DOHH2 (cell line): Measurements from ENCODE around the gene LNP1.

Source experiments
- EZH2phosphoT487 ChIP-seq: fragments of 200-600 bp; sonication (generic); IDR thresholded peaks from 2 replicates; pipeline ENCODE4 v1.6.1; 2017; ENCODE audit warnings: borderline replicate concordance, mild to moderate bottlenecking, antibody characterized with exemption, low read length, moderate library complexity, mixed read lengths
- TF ChIP-seq, protein P1 (sequence below): fragments of 200-600 bp; sonication (generic); IDR thresholded peaks from one replicate; pipeline ENCODE4 v1.5.1; 2014; ENCODE audit warnings: antibody characterized with exemption, mild to moderate bottlenecking, low read depth, low read length; ENCODE audit not compliant: poor library complexity, severe bottlenecking

DNA sequence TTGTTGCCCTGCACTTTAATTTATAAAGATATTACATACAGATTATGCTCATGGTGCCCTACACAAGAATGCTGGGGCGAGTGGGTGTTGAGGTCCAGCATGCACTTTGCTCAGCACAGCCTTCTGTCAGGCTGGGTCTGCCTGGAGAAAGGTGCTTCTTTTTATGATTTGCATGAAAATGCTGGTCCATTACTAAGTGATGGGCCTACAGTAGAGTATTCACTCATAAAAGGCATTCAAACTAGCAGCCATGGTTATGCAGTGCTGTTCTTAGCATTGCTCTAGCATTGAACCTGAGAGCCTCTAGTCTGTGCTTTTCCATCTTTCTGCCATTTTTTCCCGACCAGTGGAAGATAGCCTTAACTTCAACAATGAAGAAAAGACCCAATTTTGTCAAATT, 12.3 kb downstream of the LNP1 start:
- TF ChIP-seq, protein P1, sequence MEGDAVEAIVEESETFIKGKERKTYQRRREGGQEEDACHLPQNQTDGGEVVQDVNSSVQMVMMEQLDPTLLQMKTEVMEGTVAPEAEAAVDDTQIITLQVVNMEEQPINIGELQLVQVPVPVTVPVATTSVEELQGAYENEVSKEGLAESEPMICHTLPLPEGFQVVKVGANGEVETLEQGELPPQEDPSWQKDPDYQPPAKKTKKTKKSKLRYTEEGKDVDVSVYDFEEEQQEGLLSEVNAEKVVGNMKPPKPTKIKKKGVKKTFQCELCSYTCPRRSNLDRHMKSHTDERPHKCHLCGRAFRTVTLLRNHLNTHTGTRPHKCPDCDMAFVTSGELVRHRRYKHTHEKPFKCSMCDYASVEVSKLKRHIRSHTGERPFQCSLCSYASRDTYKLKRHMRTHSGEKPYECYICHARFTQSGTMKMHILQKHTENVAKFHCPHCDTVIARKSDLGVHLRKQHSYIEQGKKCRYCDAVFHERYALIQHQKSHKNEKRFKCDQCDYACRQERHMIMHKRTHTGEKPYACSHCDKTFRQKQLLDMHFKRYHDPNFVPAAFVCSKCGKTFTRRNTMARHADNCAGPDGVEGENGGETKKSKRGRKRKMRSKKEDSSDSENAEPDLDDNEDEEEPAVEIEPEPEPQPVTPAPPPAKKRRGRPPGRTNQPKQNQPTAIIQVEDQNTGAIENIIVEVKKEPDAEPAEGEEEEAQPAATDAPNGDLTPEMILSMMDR = no peak
- TF ChIP-seq EZH2phosphoT487 = no peak
